Progenitor cell of endocrine pancreas (in vitro differentiated cells): ENCODE data around the gene SEMA3D. TPM values are rescaled to one million over a fixed set of nuclear protein-coding genes. Genes with fewer than 3 reads are reported as not detected.
A peak's percentile ranks its signal among the peaks of the same experiment; 100 is the strongest.

Source experiments
- DNase-seq: peaks from one replicate; pipeline ENCODE4 v3.0.0; 2021; ENCODE audit warnings: low spot score; ENCODE audit not compliant: unreplicated experiment
- H3K27ac Mint-ChIP-seq: 2 replicates; pipeline ENCODE4 v1.8.0; 2021; ENCODE audit warnings: mild to moderate bottlenecking, moderate library complexity, mixed read lengths
- H3K27me3 Mint-ChIP-seq: 2 replicates; pipeline ENCODE4 v1.8.0; 2021; ENCODE audit warnings: mixed read lengths
- H3K36me3 Mint-ChIP-seq: 2 replicates; pipeline ENCODE4 v1.8.0; 2022; ENCODE audit warnings: mixed read lengths; ENCODE audit not compliant: insufficient read depth
- H3K4me1 Mint-ChIP-seq: 2 replicates; pipeline ENCODE4 v1.8.0; 2021; ENCODE audit warnings: low read depth, mixed read lengths
- H3K4me3 Mint-ChIP-seq: 2 replicates; pipeline ENCODE4 v1.8.0; 2021; ENCODE audit warnings: low read depth, mild to moderate bottlenecking, moderate library complexity, mixed read lengths
- H3K9me3 Mint-ChIP-seq: 2 replicates; pipeline ENCODE4 v1.8.0; 2021; ENCODE audit warnings: low read depth, mixed read lengths
- CTCF ChIP-seq: fragments of 200-600 bp; sonication (generic); IDR thresholded peaks from one replicate; pipeline ENCODE4 v1.5.0; 2021; ENCODE audit warnings: antibody characterized with exemption, mild to moderate bottlenecking; ENCODE audit not compliant: unreplicated experiment
- total RNA-seq: library from RNA; stranded (reverse); gene quantifications from 2 replicates; pipeline ENCODE4 v1.2.1, GENCODE V29; 2021

Gene SEMA3D
- total RNA-seq, 1 donor from 2014 or later: 27.9 TPM

GRCh38 chr7:85111761-85112160 is 75.1 kb downstream of the SEMA3D start:
- TF ChIP-seq CTCF: no peak
- Mint-ChIP-seq H3K36me3 (peaks cover 2% of the 10 kb centered on the region), H3K4me1 (peaks cover 2% of the 10 kb centered on the region), H3K27me3 (no peaks in the 10 kb centered on the region), H3K27ac (no peak overlapping the region), H3K9me3 (no peaks in the 10 kb centered on the region), H3K4me3 (no peak overlapping the region)
- DNase-seq: no peak

GRCh38 chr7:85106719-85107118 is 80.1 kb downstream of the SEMA3D start:
- Mint-ChIP-seq H3K27me3 (no peaks in the 10 kb centered on the region), H3K4me3 (no peak overlapping the region), H3K4me1 (peaks cover 20% of the 10 kb centered on the region), H3K36me3 (no peaks in the 10 kb centered on the region), H3K9me3 (peaks cover 3% of the 10 kb centered on the region), H3K27ac (no peak overlapping the region)
- no peak for TF ChIP-seq CTCF
- no peak for DNase-seq

DNA sequence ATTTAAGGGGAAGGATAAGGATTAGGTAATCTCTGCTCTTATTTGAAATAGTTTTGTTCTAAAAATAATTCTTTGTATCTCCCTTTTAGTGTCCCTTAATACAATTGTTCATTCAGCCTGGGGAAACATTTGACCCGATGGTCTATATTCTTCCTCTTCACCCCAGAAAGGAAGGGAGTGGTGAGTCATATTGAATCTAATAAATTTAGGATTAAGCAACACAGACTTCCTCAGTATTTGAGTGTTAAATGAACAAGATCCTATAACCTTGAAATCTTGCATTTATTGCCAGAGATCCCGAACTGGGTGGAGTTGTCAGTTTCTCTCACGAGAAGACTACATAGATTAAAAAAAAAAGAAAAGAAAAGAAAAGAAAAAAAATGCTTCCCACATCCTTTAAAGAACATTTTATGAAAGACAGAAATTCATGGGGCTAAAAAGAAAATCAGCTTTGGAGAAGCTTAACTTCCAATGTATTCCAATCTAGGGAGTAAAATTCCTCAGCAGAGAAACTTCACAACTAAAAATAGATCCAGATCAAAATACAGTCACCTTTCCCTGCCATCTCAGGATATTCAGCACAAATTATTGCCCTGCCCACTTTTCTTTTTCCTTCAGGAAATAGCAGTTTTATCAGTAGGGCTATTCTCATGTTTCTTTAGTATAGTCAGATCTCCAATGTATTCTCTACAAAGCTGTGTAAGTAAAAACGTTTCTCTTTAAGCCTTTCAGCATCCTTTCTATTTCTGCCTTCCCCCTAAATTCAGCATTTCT is 82.2 kb downstream of the SEMA3D start:
- Mint-ChIP-seq H3K9me3 (peaks cover 3% of the 10 kb centered on the region), H3K36me3 (no peaks in the 10 kb centered on the region), H3K4me1 (peaks cover 20% of the 10 kb centered on the region), H3K4me3 (no peak overlapping the region), H3K27ac (no peak overlapping the region), H3K27me3 (no peaks in the 10 kb centered on the region)
- DNase-seq: no peak
- no peak for TF ChIP-seq CTCF

DNA sequence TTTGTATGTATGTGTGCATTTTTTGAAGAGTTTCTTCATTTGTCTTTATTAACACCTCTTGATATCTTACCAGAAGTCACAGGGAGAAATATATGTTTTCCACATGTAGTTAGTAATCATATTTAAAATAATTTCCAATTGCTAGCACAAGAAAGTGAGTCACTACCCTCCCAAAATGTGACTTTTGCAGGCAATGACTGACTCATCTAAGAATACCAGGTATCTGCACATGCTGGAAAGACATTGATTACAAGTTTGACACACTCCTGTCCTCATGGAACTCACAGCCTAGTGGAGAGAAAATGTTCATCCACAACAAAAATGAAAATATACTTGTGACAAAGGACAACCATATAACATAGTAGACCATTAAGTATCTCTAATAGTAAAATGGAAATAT is 82.9 kb downstream of the SEMA3D start:
- DNase-seq: no peak
- H3K27me3 Mint-ChIP-seq: no peaks in the 10 kb centered on the region
- H3K9me3 Mint-ChIP-seq: peaks cover 3% of the 10 kb centered on the region
- H3K27ac Mint-ChIP-seq: no peak overlapping the region
- H3K4me3 Mint-ChIP-seq: no peak overlapping the region
- no peak for TF ChIP-seq CTCF
- H3K4me1 Mint-ChIP-seq: peaks cover 20% of the 10 kb centered on the region
- no peaks in the 10 kb centered on the region for H3K36me3 Mint-ChIP-seq

DNA sequence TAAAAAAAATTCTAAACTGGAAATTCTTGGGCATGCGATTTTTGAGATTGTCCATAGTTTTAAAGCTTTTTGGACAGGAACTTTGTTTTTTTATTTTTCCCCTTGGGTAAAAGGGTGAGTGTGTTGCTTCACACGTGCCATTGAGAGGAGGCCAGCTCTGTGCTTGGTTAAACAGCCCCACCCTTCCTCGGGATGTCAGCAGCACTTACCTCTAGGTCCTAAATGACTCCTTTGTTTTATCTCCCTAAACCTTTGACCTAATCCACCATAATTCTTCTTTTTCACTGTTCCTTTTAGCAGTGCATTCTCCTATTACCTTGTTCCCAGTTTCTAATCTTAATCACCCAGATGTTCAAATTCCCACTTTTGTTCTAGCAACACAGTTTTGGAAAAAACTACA is 83.5 kb downstream of the SEMA3D start:
- Mint-ChIP-seq H3K27me3 (no peaks in the 10 kb centered on the region), H3K36me3 (no peaks in the 10 kb centered on the region), H3K27ac (peak overlapping the region; percentile 11), H3K4me3 (no peak overlapping the region), H3K9me3 (peaks cover 3% of the 10 kb centered on the region), H3K4me1 (peaks cover 19% of the 10 kb centered on the region)
- no peak for TF ChIP-seq CTCF
- DNase-seq: no peak
